B cell (primary cell): ENCODE results near the gene PCGF3. TPM values are rescaled to one million over a fixed set of nuclear protein-coding genes. Genes with fewer than 3 reads are reported as not detected.

Experiments used
- ATAC-seq: fragments of 200-7000 bp; cut with Tn5 transposase; one replicate; pipeline ENCODE4 v1.10.0; 2021; ENCODE audit warnings: low read depth, mild to moderate bottlenecking, moderate number of reproducible peaks, moderate library complexity
- CTCF ChIA-PET: fragments of 350-600 bp; sonication (Branson Sonifier 250); formaldehyde crosslinking; loops from one replicate; lab custom pipeline; 2021; ENCODE audit warnings: antibody characterized with exemption, inconsistent platforms; lab: Charles Lee
- POLR2A ChIA-PET: fragments of 350-600 bp; sonication (Branson Sonifier 250); formaldehyde crosslinking; loops from one replicate; lab custom pipeline; 2021; ENCODE audit warnings: antibody characterized with exemption; lab: Charles Lee
- DNase-seq: peaks from one replicate; pipeline ENCODE4 v3.0.0; 2013
- H2AFZ ChIP-seq: 2 replicates; pipeline ENCODE4 v1.6.1; 2012; ENCODE audit warnings: mild to moderate bottlenecking, low read depth, low read length; ENCODE audit not compliant: insufficient read depth, poor library complexity, severe bottlenecking
- H3K27ac ChIP-seq, 2 donors: 1 replicate in 1 of 2; 2 replicates in 1 of 2; pipeline ENCODE4 v1.5.1; 2012 to 2013; ENCODE audit warnings: low read length in 2 of 2, mild to moderate bottlenecking in 2 of 2, moderate library complexity in 1 of 2
- H3K27me3 ChIP-seq, 4 experiments: fragments of 200-600 bp in 1 of 4; sonication (generic) in 1 of 4; replicated peaks in 1 of 4; 1 replicate in 2 of 4; 2 replicates in 2 of 4; pipeline versions ENCODE4 v1.6.1 to v1.7.0; 2013 to 2016; ENCODE audit warnings: low read length in 3 of 4, mild to moderate bottlenecking in 2 of 4, mixed read lengths in 1 of 4, moderate library complexity in 1 of 4; ENCODE audit not compliant: insufficient read depth in 4 of 4, control insufficient read depth in 3 of 4; ENCODE audit errors: control extremely low read depth in 1 of 4
- H3K36me3 ChIP-seq, 2 experiments: replicated peaks in 1 of 2; 1 replicate in 1 of 2; 2 replicates in 1 of 2; pipeline versions ENCODE4 v1.6.1 to v1.7.1; 2013; ENCODE audit warnings: low read length in 1 of 2; ENCODE audit not compliant: insufficient read depth in 2 of 2, control insufficient read depth in 1 of 2; ENCODE audit errors: control extremely low read depth in 1 of 2, extremely low read depth in 1 of 2
- H3K4me1 ChIP-seq, 2 donors: fragments of 200-600 bp in 1 of 2; sonication (generic) in 1 of 2; 1 replicate in 1 of 2; 2 replicates in 1 of 2; pipeline versions ENCODE4 v1.5.1 to v1.6.1; 2013 to 2017; ENCODE audit warnings: low read length in 2 of 2; ENCODE audit not compliant: control insufficient read depth in 2 of 2, insufficient read depth in 2 of 2
- H3K4me2 ChIP-seq: replicated peaks from 2 replicates; pipeline ENCODE3; 2012; ENCODE audit warnings: mild to moderate bottlenecking, low read depth, low read length; ENCODE audit not compliant: poor library complexity, severe bottlenecking
- H3K4me3 ChIP-seq, 5 experiments: fragments of 200-600 bp in 1 of 5; sonication (generic) in 1 of 5; 1 replicate in 3 of 5; 2 replicates in 2 of 5; pipeline versions ENCODE4 v1.5.1 to v1.7.0; 2011 to 2016; ENCODE audit warnings: low read length in 4 of 5, mild to moderate bottlenecking in 4 of 5, low read depth in 2 of 5, control low read depth in 1 of 5, moderate library complexity in 1 of 5; ENCODE audit not compliant: insufficient read depth in 1 of 5; ENCODE audit errors: control extremely low read depth in 1 of 5, extremely low read depth in 1 of 5
- H3K79me2 ChIP-seq: fragments of 200-600 bp; sonication (generic); one replicate; pipeline ENCODE4 v1.6.0; 2016; ENCODE audit warnings: low read length; ENCODE audit not compliant: control insufficient read depth, insufficient read depth
- H3K9ac ChIP-seq: fragments of 200-600 bp; sonication (generic); 2 replicates; pipeline ENCODE4 v1.6.1; 2017; ENCODE audit warnings: mild to moderate bottlenecking, low read length, moderate library complexity
- H3K9me3 ChIP-seq, 3 donors: one replicate each; pipeline versions ENCODE4 v1.6.1 to v1.7.1; 2013; ENCODE audit warnings: low read length in 2 of 3; ENCODE audit not compliant: control insufficient read depth in 2 of 3, insufficient read depth in 1 of 3; ENCODE audit errors: control extremely low read depth in 1 of 3
- H4K20me1 ChIP-seq: 2 replicates; pipeline ENCODE4 v1.6.0; 2012; ENCODE audit warnings: mild to moderate bottlenecking, low read length; ENCODE audit not compliant: insufficient read depth, control insufficient read depth, poor library complexity, severe bottlenecking
- H3K27ac Mint-ChIP-seq: one replicate; pipeline ENCODE4 v1.8.0; 2021; ENCODE audit warnings: mixed read lengths
- H3K27me3 Mint-ChIP-seq: one replicate; pipeline ENCODE4 v1.8.0; 2021; ENCODE audit warnings: mixed read lengths
- H3K4me1 Mint-ChIP-seq: one replicate; pipeline ENCODE4 v1.8.0; 2021; ENCODE audit warnings: mixed read lengths
- H3K4me3 Mint-ChIP-seq: one replicate; pipeline ENCODE4 v1.8.0; 2021; ENCODE audit warnings: mixed read lengths
- H3K9me3 Mint-ChIP-seq: one replicate; pipeline ENCODE4 v1.8.0; 2022; ENCODE audit warnings: mixed read lengths; ENCODE audit not compliant: insufficient read depth
- CTCF ChIP-seq: fragments of 200-600 bp; IDR thresholded peaks from one replicate; pipeline ENCODE4 v1.8.0; 2022; ENCODE audit warnings: antibody characterized with exemption, mild to moderate bottlenecking
- EZH2 ChIP-seq: IDR thresholded peaks from 2 replicates; pipeline ENCODE4 v1.6.1; 2012; ENCODE audit warnings: borderline replicate concordance, low read depth, mild to moderate bottlenecking, moderate library complexity, low read length; ENCODE audit not compliant: insufficient read depth, poor library complexity, severe bottlenecking
- WGBS: methylation state at CpG from one replicate; pipeline ENCODE4 v1.1.5; 2013; ENCODE audit warnings: missing lambda C conversion rate; ENCODE audit not compliant: insufficient coverage; 5-methylcytosine and 5-hydroxymethylcytosine counted together
- intact Hi-C: fragments of 100-400 bp; cut with micrococcal nuclease; formaldehyde crosslinking; loops from one replicate; pipeline ENCODE4 v1.10.0; 2022
- polyA plus RNA-seq: library from polyadenylated mRNA; depleted of rRNA; stranded (reverse); fragments of >200 nt; gene quantifications from 2 replicates; pipeline ENCODE4 v1.2.3, GENCODE V29; 2012
- total RNA-seq, 2 donors: library from RNA; stranded (reverse); fragments of 120-200 nt in 1 of 2; gene quantifications; 1 replicate in 1 of 2; 2 replicates in 1 of 2; pipeline versions ENCODE4 v1.2.3 to v1.2.4, GENCODE V29; 2013 to 2022

Gene PCGF3
- total and polyA plus RNA-seq, 2 donors (not counting 1 experiment from before 2014, with no cell fraction given): 65.7 to 90.3 TPM

- POLR2A ChIA-PET: no interaction called here
Measured at GRCh38 chr4:754221-755120, 48.8 kb downstream of the PCGF3 start.

More at GRCh38 chr4:754221-755120, 48.8 kb downstream of the PCGF3 start:
- no peak for TF ChIP-seq CTCF
- no peak for TF ChIP-seq EZH2
- H3K9me3 ChIP-seq: no peaks in the 10 kb centered on the region
- H3K4me1 ChIP-seq: no peaks in the 10 kb centered on the region
- Mint-ChIP-seq H3K27me3 (no peaks in the 10 kb centered on the region), H3K27ac (no peak overlapping the region), H3K4me1 (no peaks in the 10 kb centered on the region), H3K9me3 (no peaks in the 10 kb centered on the region), H3K4me3 (no peak overlapping the region)
- H4K20me1 ChIP-seq: peaks cover 59% of the 10 kb centered on the region
- CTCF ChIA-PET: interaction anchor here (0.6 to 1.9 kb wide), 2 partner anchors 12 to 58 kb away, joined by 6 to 12 read pairs; no protein-coding TSS in a partner anchor
- no peaks in the 10 kb centered on the region for H3K27me3 ChIP-seq
- no peak overlapping the region for H2AFZ ChIP-seq
- H3K4me3 ChIP-seq: no peak overlapping the region
- ATAC-seq (no peak), DNase-seq (no peak)
- H3K36me3 ChIP-seq: peaks cover 0 to 21% of the 10 kb centered on the region in 2 experiments
- intact Hi-C loops: no loop called here
- peaks cover 46% of the 10 kb centered on the region for H3K79me2 ChIP-seq
- 95% methylated on average over 32 of the region's 32 CpGs for WGBS
- H3K4me2 ChIP-seq: no peak overlapping the region
- no peak overlapping the region for H3K27ac ChIP-seq
- no peak overlapping the region for H3K9ac ChIP-seq
